ENCODE results near the gene RAD1. TPM values are rescaled to one million over a fixed set of nuclear protein-coding genes. Genes with fewer than 3 reads are reported as not detected.

RAD1 gene
- polyA plus RNA-seq, 1 donor (not counting 4 experiments of a cell fraction or from before 2014, with no cell fraction given), result 23.1 TPM

- dilution Hi-C loops (cut with MboI; ENCODE audit: extremely low pct_ligation_motif_present, low sequenced_read_pairs), result no loop called here
- no peak for TF ChIP-seq EZH2 (IDR thresholded peaks at IDR 0.05; ENCODE audit: low read length)
- peak in 2 of 3 experiments; percentile 14 to 35 for TF ChIP-seq CTCF (optimal IDR thresholded peaks at IDR 0.05 in 1 of 3, IDR thresholded peaks at IDR 0.05 in 1 of 3, conservative IDR thresholded peaks at IDR 0.05 in 1 of 3; ENCODE audit: extremely low read depth in 1 of 3, insufficient read depth in 2 of 3, low read length in 3 of 3)
- no peak overlapping the region for H3K27ac ChIP-seq (ENCODE audit: control insufficient read depth, insufficient read depth, low read length)
- FAIRE-seq, result no peak
- no peaks in the 10 kb centered on the region for H3K79me2 ChIP-seq (ENCODE audit: control insufficient read depth, insufficient read depth, low read length)
- no peaks in the 10 kb centered on the region for H3K4me1 ChIP-seq (ENCODE audit: control insufficient read depth, extremely low read depth, insufficient read depth, low read length)
- no peaks in the 10 kb centered on the region for H3K9me1 ChIP-seq (ENCODE audit: control insufficient read depth, extremely low read depth, insufficient read depth, low read length)
- peaks cover 4 to 5% of the 10 kb centered on the region in 2 experiments for H3K36me3 ChIP-seq (ENCODE audit: control insufficient read depth in 2 of 2, extremely low read depth in 1 of 2, insufficient read depth in 2 of 2, low read length in 2 of 2)
- DNase-seq (ENCODE audit: low read depth, low spot score), result no peak
- no peaks in the 10 kb centered on the region for H3K27me3 ChIP-seq (ENCODE audit: control insufficient read depth, extremely low read depth, insufficient read depth, low read length)
- no peaks in the 10 kb centered on the region for H4K20me1 ChIP-seq (ENCODE audit: control insufficient read depth, extremely low read depth, insufficient read depth, low read length)
- H3K4me3 ChIP-seq (ENCODE audit: control insufficient read depth in 2 of 3, extremely low read depth in 1 of 3, insufficient read depth in 2 of 3, low read depth in 1 of 3, low read length in 3 of 3), result no peak overlapping the region
- H3K9ac ChIP-seq (ENCODE audit: control insufficient read depth, extremely low read depth, insufficient read depth, low read length), result no peak overlapping the region
- no peak overlapping the region for H2AFZ ChIP-seq (ENCODE audit: control insufficient read depth, low read length)
- H3K9me3 ChIP-seq (ENCODE audit: control insufficient read depth, low read depth, low read length), result no peaks in the 10 kb centered on the region
- H3K4me2 ChIP-seq (ENCODE audit: control insufficient read depth, extremely low read depth, insufficient read depth, low read depth, low read length), result no peak overlapping the region
These were observed 9.7 kb downstream of the RAD1 start for GRCh38 chr5:34905564-34905963.

GRCh38 chr5:34903260-34903659 is 12.0 kb downstream of the RAD1 start:
- no peak overlapping the region for H3K27ac ChIP-seq (ENCODE audit: control insufficient read depth, insufficient read depth, low read length)
- H3K4me2 ChIP-seq (ENCODE audit: control insufficient read depth, extremely low read depth, insufficient read depth, low read depth, low read length), result no peak overlapping the region
- H3K79me2 ChIP-seq (ENCODE audit: control insufficient read depth, insufficient read depth, low read length), result no peaks in the 10 kb centered on the region
- no peak for TF ChIP-seq EZH2 (IDR thresholded peaks at IDR 0.05; ENCODE audit: low read length)
- no peaks in the 10 kb centered on the region for H3K4me1 ChIP-seq (ENCODE audit: control insufficient read depth, extremely low read depth, insufficient read depth, low read length)
- no peaks in the 10 kb centered on the region for H3K9me1 ChIP-seq (ENCODE audit: control insufficient read depth, extremely low read depth, insufficient read depth, low read length)
- no peak overlapping the region for H3K4me3 ChIP-seq (ENCODE audit: control insufficient read depth in 2 of 3, extremely low read depth in 1 of 3, insufficient read depth in 2 of 3, low read depth in 1 of 3, low read length in 3 of 3)
- H2AFZ ChIP-seq (ENCODE audit: control insufficient read depth, low read length), result no peak overlapping the region
- no peak for DNase-seq (ENCODE audit: low read depth, low spot score)
- no peaks in the 10 kb centered on the region for H4K20me1 ChIP-seq (ENCODE audit: control insufficient read depth, extremely low read depth, insufficient read depth, low read length)
- H3K9me3 ChIP-seq (ENCODE audit: control insufficient read depth, low read depth, low read length), result no peaks in the 10 kb centered on the region
- dilution Hi-C loops (cut with MboI; ENCODE audit: extremely low pct_ligation_motif_present, low sequenced_read_pairs), result no loop called here
- no peak overlapping the region for H3K9ac ChIP-seq (ENCODE audit: control insufficient read depth, extremely low read depth, insufficient read depth, low read length)
- FAIRE-seq, result no peak
- H3K36me3 ChIP-seq (ENCODE audit: control insufficient read depth in 2 of 2, extremely low read depth in 1 of 2, insufficient read depth in 2 of 2, low read length in 2 of 2), result peaks cover 0 to 5% of the 10 kb centered on the region in 2 experiments
- H3K27me3 ChIP-seq (ENCODE audit: control insufficient read depth, extremely low read depth, insufficient read depth, low read length), result no peaks in the 10 kb centered on the region

GRCh38 chr5:34900652-34901051 is 14.7 kb downstream of the RAD1 start:
- no peak for DNase-seq (ENCODE audit: low read depth, low spot score)
- no peaks in the 10 kb centered on the region for H3K9me3 ChIP-seq (ENCODE audit: control insufficient read depth, low read depth, low read length)
- H3K4me2 ChIP-seq (ENCODE audit: control insufficient read depth, extremely low read depth, insufficient read depth, low read depth, low read length), result no peak overlapping the region
- H3K79me2 ChIP-seq (ENCODE audit: control insufficient read depth, insufficient read depth, low read length), result no peaks in the 10 kb centered on the region
- H3K27me3 ChIP-seq (ENCODE audit: control insufficient read depth, extremely low read depth, insufficient read depth, low read length), result no peaks in the 10 kb centered on the region
- no peaks in the 10 kb centered on the region for H3K36me3 ChIP-seq (ENCODE audit: control insufficient read depth in 2 of 2, extremely low read depth in 1 of 2, insufficient read depth in 2 of 2, low read length in 2 of 2)
- TF ChIP-seq EZH2 (IDR thresholded peaks at IDR 0.05; ENCODE audit: low read length) (no peak), CTCF (optimal IDR thresholded peaks at IDR 0.05 in 1 of 3, IDR thresholded peaks at IDR 0.05 in 1 of 3, conservative IDR thresholded peaks at IDR 0.05 in 1 of 3; ENCODE audit: extremely low read depth in 1 of 3, insufficient read depth in 2 of 3, low read length in 3 of 3) (no peak)
- H3K4me1 ChIP-seq (ENCODE audit: control insufficient read depth, extremely low read depth, insufficient read depth, low read length), result peaks cover 5% of the 10 kb centered on the region
- dilution Hi-C loops (cut with MboI; ENCODE audit: extremely low pct_ligation_motif_present, low sequenced_read_pairs), result no loop called here
- H2AFZ ChIP-seq (ENCODE audit: control insufficient read depth, low read length), result no peak overlapping the region
- no peak overlapping the region for H3K9ac ChIP-seq (ENCODE audit: control insufficient read depth, extremely low read depth, insufficient read depth, low read length)
- no peaks in the 10 kb centered on the region for H4K20me1 ChIP-seq (ENCODE audit: control insufficient read depth, extremely low read depth, insufficient read depth, low read length)
- no peak overlapping the region for H3K27ac ChIP-seq (ENCODE audit: control insufficient read depth, insufficient read depth, low read length)
- no peaks in the 10 kb centered on the region for H3K9me1 ChIP-seq (ENCODE audit: control insufficient read depth, extremely low read depth, insufficient read depth, low read length)
- FAIRE-seq, result no peak
- H3K4me3 ChIP-seq (ENCODE audit: control insufficient read depth in 2 of 3, extremely low read depth in 1 of 3, insufficient read depth in 2 of 3, low read depth in 1 of 3, low read length in 3 of 3), result no peak overlapping the region

Data from keratinocyte (primary cell).